Ramos (cell line): ENCODE data around the gene SHQ1.

Source experiments
- in situ Hi-C: fragments of 300-500 bp; cut with MboI; formaldehyde crosslinking; loops from one replicate; pipeline ENCODE4 v1.14.3; 2022; ENCODE audit warnings: low sequenced_read_pairs; ENCODE audit not compliant: unreplicated experiment

SHQ1 gene

DNA sequence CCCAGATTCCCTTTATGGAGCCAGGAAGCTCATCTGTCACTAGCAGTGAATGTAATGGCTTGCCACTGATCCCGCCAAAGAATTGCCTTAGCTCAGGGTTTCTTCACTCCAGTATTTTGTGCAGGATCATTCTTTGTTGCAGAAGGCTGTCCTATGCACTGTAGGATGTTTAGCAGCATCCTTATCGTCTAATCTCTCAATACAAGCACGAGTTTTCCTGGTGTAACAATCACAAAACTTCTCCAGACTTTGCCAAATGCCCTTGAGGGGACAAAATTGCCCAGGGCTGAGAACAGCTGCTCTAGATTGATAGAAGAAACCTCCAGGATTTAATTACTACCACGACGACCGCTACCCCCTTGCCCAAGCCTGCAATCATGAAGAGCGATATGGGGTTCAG, 6.8 kb upstream of the SHQ1 start:
- in situ Hi-C loops, result no loop called here

DNA sequence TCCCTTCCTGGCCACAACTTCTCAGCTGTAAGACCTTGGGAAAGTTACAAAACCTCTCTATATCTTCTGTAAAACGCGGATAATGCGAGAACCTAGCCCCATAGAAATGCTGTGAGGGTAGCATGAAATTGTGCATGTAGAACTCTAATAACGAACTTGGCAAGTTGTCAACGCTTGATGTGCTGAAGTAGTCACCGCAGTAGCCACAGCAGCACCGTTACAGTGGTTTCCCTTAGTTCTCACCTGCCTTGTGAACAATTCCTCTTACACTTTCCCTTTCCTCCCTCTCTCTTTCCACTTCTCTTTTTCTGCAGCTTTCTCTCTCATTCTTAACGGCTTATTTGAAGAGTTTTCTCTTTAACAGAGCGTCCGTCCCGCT, 447 bp upstream of the SHQ1 start:
- in situ Hi-C loops, result loop anchor here (25.0 kb wide), 1 partner anchor 1136 kb away; no protein-coding TSS in a partner anchor

DNA sequence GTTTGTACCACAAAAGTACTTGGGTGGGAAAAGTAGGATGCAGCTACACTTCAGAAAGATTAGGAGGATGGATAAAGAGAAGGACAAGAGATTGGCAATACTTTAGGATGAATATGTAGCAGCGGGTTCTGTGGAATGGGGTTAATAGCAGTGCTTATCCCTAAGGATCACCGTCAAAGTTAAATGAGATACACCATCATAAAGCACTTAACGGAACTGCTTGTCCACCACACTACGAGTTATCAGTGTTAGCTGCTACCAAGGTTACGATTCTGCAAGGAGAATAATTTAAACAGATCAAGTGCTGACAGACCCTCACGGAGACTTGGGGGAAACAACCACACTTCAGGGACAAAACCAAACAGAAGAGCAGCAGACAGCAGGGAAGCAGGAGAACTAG, 963 bp downstream of the SHQ1 start:
- in situ Hi-C loops, result loop anchor here (25.0 kb wide), 1 partner anchor 1135 kb away; no protein-coding TSS in a partner anchor

DNA sequence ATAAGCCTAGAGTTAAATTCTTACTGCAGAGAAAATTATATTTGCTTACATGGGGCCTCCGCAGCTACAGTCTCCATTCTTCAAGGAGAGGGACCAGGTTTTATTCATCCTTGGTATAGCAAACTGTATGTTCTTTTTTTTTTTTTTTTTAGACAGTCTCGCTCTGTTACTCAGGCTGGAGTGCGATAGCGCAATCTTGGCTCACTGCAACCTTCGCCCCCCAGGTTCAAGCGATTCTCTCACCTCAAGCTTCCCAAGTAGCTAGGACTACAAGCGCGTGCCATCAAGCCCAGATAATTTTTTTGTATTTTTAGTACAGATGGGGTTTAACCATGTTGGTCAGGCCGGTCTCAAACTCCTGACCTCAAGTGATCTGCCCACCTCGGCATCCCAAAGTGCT, 2.1 kb downstream of the SHQ1 start:
- in situ Hi-C loops, result loop anchor here (25.0 kb wide), 1 partner anchor 1134 kb away; no protein-coding TSS in a partner anchor

DNA sequence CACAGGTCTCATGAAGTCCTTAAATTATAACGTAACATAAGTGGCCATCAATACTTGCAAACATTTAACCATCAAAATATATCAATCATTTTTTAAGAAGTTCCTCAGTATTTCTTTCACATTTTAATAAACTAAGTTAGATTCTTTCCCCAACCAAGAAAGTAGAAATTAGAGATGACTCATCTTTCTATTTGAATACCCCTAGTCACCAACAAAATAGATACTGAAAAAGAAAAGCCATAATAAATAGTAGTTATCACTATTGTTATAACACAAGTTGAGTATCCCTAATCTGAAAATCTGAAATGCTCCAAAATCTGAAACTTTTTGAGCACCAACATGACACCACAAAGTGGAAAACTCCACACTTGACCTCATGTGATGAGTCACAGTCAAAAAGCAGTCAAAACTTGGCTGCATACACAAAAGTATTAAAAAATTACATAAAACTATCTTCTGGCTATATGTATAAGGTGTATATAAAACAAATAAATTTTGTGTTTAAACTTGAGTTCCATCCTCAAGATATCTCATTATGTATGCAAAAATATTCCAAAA, 3.7 kb downstream of the SHQ1 start:
- in situ Hi-C loops, result loop anchor here (25.0 kb wide), 1 partner anchor 1132 kb away; no protein-coding TSS in a partner anchor

DNA sequence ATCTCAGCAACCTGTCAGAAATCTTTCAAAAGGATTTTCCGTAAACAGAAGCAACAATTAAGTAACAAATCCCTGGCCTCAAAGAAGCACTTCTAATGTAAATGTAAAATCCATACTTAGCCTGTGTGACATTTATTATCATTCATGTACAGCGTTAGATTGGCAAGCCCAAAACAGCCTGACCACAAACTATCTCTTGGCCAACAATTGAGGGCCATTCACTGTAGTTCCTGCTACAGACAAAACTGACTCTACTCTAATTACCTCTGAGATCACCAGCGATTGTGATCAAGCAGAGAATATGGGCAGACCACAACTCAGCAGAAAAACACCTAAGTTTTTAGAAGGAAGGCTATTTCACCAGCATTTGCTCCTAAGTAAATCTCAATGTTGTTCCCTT, 9.2 kb downstream of the SHQ1 start:
- in situ Hi-C loops, result loop anchor here (25.0 kb wide), 1 partner anchor 1127 kb away; no protein-coding TSS in a partner anchor

DNA sequence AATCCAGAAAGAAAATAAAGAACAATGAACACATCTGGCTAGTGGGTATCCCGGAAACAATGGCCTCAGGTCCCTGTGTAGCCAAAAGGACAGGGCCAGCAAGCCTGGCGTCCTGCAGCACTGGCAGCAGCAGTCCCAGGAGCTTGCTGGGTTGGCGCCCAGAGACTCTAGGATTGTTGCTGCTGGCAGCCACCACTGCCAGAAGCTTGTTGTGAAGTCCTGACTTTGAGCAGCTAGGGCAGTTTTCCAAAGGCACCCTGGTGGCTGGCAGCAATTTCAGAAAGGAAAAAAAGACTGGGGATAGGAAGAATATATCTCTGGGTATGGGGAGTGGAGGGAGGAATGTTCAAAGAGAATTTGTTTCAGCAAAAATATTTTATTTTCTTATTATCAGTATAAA, 11.3 kb downstream of the SHQ1 start:
- in situ Hi-C loops, result loop anchor here (25.0 kb wide), 1 partner anchor 1125 kb away; no protein-coding TSS in a partner anchor

DNA sequence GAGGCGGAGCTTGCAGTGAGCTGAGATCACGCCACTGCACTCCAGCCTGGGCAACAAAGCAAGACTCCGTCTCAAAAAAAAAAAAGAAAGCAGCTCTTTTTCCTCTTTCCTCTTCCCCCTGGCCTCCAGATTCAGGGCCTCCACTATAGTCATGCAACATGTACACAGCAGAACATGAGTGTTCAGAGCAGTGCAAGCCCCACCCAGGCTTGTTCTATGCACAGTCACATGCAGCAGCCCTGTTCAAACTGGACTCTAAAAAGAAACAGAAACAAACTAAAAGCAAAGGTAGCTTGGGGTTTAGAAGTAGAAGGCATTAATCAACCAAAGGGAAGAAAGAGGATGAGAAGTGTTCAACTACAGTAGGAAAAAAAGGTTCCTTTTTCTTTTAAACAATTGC, 11.8 kb downstream of the SHQ1 start:
- in situ Hi-C loops, result loop anchor here (25.0 kb wide), 1 partner anchor 1124 kb away; no protein-coding TSS in a partner anchor

DNA sequence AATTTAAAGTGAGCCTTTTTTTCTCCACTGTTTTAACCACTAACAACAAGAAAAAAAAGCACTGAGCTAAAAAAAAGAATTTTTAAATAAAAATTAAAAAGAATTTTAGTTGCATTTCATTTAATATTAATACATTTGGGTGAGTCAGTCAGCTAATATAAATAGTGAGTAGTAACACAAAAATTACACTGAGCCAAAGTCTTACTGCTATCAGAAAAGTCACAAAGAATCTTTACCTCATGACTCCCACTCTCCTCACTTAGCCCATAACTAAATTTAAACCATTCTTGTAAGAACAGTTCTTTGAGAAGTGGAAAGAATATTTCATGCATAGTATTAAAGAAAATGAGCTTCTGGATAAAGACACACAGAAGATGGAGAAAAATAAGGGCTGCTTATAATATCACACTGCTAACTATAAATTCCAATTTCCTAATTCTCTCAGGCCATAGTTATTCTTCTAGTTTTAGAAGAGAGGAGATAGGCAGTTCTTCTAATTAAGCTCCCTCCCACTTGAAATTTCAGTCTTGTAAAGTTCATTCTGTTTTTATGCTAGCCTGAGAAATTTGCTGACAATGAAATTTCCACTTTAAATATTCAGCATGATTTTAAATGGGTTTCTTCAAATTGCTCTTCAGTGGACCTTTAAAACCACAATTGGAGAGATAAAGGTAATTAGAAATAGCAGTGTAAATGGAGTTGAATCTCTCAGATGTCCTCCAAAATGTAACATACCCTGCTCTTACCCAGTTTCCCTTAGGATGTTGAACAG, 17.6 kb downstream of the SHQ1 start:
- in situ Hi-C loops, result loop anchor here (25.0 kb wide), 1 partner anchor 1118 kb away; no protein-coding TSS in a partner anchor

DNA sequence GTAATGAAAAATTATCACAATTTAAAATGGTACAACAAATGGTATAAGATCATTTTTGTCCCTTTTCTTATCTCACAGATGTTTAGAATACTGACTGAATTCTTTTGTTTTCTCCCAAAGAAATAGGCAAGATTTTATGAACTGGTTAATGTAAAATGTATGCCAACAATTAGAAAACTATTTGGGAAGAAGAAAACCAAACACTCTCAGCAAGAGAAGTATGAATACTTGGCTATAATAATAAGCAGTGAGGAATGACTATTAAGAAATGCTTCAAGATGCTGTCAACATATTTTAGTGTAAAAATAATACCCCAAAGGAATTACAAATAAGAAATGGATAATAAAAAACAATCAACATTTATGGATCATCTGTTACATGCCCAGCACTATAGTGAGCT, 18.5 kb downstream of the SHQ1 start:
- in situ Hi-C loops, result loop anchor here (25.0 kb wide), 1 partner anchor 1117 kb away; no protein-coding TSS in a partner anchor

DNA sequence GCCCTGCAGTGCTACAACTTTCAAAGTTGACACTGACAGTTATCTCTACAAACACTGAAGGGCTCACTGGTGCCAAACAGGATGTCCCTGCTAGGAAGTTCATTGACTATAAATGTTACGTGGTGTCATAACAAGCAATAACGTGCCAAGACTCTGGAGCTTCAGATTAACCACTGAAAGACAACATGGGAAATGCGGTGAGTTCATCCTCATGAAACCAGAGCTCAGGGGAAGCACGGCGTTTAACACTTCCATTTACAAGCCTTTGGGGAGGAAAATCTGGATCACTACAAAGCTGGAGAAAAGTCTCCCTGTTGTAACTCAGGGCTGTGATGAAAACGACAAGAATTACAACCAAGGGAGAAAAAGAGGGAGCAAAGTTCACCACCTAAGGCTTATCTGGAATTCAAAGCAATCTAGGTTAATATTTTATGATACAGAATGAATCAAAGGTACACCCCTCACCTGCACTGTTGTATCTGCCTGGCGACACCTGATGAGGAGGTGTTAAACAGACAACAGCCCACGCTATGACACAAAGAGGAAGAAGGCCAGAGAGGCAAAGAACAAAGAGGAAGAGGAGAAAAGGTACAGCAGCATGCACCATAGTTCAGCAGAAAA, 27.0 kb downstream of the SHQ1 start:
- in situ Hi-C loops, result loop anchor here (5.0 to 25.0 kb wide), 3 partner anchors 154 to 934 kb away; no protein-coding TSS in a partner anchor

DNA sequence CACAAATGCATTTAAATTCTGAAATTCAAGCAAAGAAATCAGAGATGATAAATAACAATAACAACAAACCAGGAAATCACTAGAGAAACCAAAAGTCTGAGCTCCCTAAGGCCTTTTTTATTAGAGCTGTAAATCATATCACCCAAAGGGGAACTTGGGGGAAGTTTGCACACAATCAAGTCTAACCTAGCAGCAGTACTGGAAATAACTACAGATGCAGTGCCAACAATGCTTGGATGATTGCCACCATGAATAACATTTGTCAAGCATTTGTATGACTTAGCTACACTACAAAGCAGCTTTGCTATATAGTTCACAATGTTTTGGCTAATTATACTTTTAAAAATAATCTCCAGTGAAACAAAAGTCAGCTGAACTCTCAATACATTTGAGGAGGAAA, 27.8 kb downstream of the SHQ1 start:
- in situ Hi-C loops, result loop anchor here (5.0 to 25.0 kb wide), 3 partner anchors 153 to 933 kb away; no protein-coding TSS in a partner anchor

DNA sequence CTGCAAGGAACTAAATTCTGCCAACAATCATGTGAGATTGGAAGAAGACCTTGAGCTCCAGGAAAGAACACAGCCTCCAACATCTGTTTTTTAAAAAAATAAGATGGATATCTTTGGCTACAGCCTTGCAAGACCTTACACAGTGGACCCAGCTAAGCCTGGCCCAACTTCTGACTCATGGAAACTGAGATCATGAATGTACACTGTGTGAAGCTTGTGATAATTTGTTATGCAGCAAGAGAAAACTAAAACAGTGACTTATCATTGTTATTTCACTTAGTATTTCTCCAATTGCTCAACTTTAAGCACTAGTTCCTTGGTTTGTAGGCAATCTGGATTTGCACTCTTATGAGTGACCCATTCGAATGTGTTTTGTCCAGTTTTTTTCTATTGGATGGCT, 29.3 kb downstream of the SHQ1 start:
- in situ Hi-C loops, result loop anchor here (25.0 kb wide), 2 partner anchors 732 to 932 kb away; no protein-coding TSS in a partner anchor

DNA sequence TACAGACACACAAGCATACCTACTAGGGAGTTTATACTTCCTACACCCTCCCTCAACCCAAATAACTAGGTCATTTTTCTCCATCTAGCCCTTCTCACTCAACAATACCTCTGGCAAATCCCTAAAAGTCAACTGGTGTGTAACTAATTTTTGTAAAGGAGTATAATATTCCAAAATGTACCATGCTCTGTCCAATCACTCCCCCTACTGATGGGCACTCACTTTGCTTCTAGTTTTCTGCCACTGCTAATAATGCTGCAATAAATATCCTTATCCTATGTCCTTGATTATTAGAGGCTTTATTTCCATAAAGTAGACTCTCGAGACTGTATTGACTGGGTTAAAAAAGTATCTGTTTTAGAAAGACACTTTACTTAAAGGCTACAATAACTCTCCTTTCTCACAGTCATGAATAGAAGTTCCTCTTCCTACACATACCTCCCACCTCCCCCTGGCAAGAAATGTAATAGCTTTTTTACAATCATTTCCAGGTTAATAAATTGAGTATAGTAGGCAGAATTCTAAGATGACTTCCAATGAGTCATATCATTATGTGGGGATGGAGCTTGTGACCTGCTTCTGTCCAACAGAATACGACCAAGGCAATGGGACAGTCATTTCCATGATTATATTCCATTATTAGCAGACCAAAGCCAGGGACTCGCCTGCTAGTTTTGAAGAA, 30.0 kb downstream of the SHQ1 start:
- in situ Hi-C loops, result loop anchor here (25.0 kb wide), 2 partner anchors 731 to 931 kb away; no protein-coding TSS in a partner anchor

DNA sequence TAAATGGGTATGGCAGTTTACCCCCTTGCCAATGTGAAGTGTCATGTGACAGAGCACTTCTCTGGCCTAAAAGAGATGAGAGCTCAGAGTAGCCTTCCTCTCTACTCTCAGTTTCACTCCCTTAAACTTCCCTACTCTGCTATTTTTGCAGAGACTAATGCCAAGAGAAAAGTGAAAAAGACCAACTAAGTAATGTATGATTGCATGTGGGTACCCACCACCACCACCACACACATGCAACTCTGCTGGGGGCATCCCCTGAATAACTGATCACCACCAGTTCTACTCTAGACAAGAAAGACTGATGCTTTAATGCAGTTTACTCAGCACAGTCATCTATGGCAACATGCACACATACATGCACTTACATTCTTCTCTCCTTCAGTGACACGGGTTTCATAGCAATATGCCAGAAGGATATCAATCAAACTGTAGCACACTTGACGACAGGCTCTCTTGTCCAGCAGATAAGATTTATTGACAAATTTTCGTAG, 31.3 kb downstream of the SHQ1 start:
- in situ Hi-C loops, result loop anchor here (25.0 kb wide), 2 partner anchors 730 to 930 kb away; no protein-coding TSS in a partner anchor

DNA sequence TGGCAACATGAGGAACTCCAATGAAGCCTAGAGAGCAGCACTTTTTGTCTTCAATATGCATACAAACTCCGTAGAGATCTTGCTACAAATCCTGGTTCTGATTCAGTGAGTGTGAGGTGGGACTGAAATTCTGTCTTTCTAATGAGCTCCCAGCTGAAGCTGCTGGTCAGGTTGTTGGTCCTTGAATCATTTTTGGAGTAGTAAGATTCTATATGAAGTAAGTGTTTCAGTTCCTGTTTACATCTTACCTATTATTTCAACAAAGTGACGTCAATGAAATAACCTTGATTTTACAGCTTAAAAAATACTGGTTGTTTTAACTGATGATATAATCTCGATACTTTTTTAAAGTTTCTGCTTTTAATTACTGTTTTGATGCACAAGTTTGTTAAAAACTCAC, 33.9 kb downstream of the SHQ1 start:
- in situ Hi-C loops, result loop anchor here (25.0 kb wide), 2 partner anchors 727 to 927 kb away; no protein-coding TSS in a partner anchor

DNA sequence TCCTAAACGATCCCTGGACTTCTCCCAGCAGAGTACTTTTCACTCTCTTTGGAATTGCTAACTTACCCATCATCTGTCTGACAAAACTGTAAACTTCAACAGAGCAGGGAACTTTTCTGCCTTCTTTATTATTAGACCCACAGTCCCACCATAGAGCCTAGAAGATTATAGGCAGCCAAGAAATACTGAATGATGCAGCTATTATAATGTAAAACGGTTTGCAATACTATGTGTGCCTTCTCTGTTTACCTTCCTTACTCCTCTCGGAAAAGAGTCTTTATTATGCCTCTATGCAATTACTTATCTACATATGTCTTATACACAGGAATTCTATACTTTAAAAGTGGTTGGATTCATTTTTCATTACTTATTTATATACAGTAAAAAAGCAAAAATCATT, 36.0 kb downstream of the SHQ1 start:
- in situ Hi-C loops, result loop anchor here (25.0 kb wide), 2 partner anchors 725 to 925 kb away; no protein-coding TSS in a partner anchor

DNA sequence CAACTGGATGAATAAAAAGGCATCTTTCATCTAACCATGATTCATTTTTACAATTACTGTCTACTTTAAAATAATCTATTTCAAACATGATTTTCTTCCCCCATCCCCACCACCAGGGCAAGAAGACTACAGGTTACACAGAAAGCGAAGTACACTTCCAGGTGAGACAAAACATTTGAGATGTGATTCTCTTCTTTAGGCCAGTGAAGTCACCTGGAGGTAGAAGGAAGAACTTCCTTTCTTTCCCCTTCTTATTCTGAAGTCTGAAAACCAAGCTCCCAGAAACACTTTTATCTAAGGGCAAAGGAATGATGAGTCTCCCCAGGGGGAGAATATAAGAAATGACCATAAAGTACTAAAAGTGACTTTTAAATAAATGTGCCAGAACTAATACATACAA, 36.7 kb downstream of the SHQ1 start:
- in situ Hi-C loops, result loop anchor here (25.0 kb wide), 2 partner anchors 724 to 924 kb away; no protein-coding TSS in a partner anchor

DNA sequence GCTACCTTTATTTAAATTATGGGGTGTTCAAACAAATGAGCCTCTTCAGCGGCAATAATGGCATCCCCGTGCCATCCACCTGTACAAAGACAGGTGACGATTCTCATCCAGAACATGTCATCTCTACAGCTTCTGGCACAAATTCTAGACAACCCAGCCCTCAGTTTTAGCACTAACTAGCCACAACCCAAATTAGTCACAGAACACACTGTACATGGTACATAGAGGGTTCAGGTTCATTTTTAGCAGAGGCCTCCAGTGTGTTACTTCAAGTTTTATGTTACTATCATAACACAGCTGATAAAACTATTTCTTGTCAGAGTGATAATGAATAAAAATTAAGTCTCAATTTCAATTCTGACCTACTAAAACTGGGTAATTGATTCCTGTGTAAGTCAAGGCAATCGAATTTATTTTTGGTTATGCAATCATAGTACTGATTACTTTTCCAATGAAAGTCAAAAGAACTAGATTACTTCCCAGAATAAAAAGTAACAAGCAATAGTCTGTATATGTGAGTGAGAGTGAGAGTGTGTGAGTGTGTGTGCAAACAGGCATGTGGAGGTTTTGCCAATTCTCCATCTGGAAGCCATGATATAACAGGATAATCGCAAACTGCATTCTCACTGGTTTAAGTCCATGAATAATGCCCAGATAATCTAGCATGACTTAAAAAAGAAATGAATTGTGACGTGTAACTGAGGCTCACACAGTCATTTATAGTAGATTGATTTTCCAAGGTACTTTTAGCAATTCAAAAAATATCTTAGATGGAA, 37.4 kb downstream of the SHQ1 start:
- in situ Hi-C loops, result loop anchor here (25.0 kb wide), 2 partner anchors 724 to 924 kb away; no protein-coding TSS in a partner anchor
